Measurements from ENCODE around the gene ACTN4.
"Not testable (repeated sequence)": the region's sequence is repeated elsewhere in the genome, so short reads cannot be mapped to it uniquely, and the experiment has no call there.

DNA sequence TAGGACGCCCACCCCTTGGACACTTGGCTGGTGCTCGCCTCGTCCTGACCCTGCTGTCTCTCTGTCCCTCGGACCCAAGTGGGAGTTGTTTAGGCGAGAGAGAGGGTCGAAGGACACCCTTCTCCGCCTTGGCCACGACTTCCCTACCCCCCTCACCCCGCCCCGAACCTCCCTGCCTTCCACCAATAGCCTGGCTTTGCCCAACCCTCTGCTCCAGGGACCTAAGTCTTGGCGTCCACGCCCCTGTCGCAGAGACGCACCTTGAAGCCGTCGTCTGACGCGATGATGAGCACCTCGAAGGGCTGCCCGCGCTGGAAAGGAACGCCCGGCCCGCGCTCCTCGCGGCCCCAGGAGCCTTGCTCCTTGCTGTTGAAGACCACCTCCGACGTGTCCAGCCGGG is 124.1 kb downstream of the ACTN4 start:
- TF ChIP-seq, protein P1, sequence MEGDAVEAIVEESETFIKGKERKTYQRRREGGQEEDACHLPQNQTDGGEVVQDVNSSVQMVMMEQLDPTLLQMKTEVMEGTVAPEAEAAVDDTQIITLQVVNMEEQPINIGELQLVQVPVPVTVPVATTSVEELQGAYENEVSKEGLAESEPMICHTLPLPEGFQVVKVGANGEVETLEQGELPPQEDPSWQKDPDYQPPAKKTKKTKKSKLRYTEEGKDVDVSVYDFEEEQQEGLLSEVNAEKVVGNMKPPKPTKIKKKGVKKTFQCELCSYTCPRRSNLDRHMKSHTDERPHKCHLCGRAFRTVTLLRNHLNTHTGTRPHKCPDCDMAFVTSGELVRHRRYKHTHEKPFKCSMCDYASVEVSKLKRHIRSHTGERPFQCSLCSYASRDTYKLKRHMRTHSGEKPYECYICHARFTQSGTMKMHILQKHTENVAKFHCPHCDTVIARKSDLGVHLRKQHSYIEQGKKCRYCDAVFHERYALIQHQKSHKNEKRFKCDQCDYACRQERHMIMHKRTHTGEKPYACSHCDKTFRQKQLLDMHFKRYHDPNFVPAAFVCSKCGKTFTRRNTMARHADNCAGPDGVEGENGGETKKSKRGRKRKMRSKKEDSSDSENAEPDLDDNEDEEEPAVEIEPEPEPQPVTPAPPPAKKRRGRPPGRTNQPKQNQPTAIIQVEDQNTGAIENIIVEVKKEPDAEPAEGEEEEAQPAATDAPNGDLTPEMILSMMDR (IDR thresholded peaks at IDR 0.05; ENCODE audit: low read depth, low read length) = not testable (repeated sequence)
- TF ChIP-seq POLR2A (IDR thresholded peaks at IDR 0.05; ENCODE audit: extremely low read depth, insufficient read length) = not testable (repeated sequence)

Data from NB4 (cell line).